MM.1S (cell line): ENCODE results near the gene DCAF11.
A peak's percentile ranks its signal among the peaks of the same experiment; 100 is the strongest.

ENCODE experiments used
- DNase-seq: peaks from one replicate; pipeline ENCODE4 v3.0.0-alpha.2; 2015
- H2AFZ ChIP-seq: fragments of 300-600 bp; sonication (generic); 2 replicates; pipeline ENCODE4 v1.6.0; 2016; ENCODE audit warnings: antibody characterized with exemption, low read length
- H3F3A ChIP-seq: fragments of 300-600 bp; sonication (generic); 2 replicates; pipeline ENCODE4 v1.6.1; 2016; ENCODE audit warnings: mild to moderate bottlenecking, antibody characterized with exemption, low read length, moderate library complexity, mixed read lengths; ENCODE audit not compliant: insufficient read depth
- H3K27ac ChIP-seq: fragments of 300-600 bp; sonication (generic); 2 replicates; pipeline ENCODE4 v1.5.1; 2016; ENCODE audit warnings: mild to moderate bottlenecking, low read length
- H3K27me3 ChIP-seq: fragments of 300-600 bp; sonication (generic); replicated peaks from 2 replicates; pipeline ENCODE4 v1.6.0; 2016; ENCODE audit warnings: low read length; ENCODE audit not compliant: insufficient read depth
- H3K36me3 ChIP-seq: fragments of 300-600 bp; sonication (generic); replicated peaks from 2 replicates; pipeline ENCODE4 v1.6.1; 2016; ENCODE audit warnings: mild to moderate bottlenecking, low read length, mixed read lengths; ENCODE audit not compliant: insufficient read depth
- H3K4me1 ChIP-seq: fragments of 300-600 bp; sonication (generic); 2 replicates; pipeline ENCODE4 v1.6.1; 2016; ENCODE audit warnings: low read length, mixed read lengths
- H3K4me2 ChIP-seq: fragments of 300-600 bp; sonication (generic); 2 replicates; pipeline ENCODE4 v1.6.0; 2016; ENCODE audit warnings: low read depth, low read length
- H3K4me3 ChIP-seq: fragments of 300-600 bp; sonication (generic); 2 replicates; pipeline ENCODE4 v1.5.1; 2016; ENCODE audit warnings: low read length, mixed read lengths
- H3K79me2 ChIP-seq: fragments of 300-600 bp; sonication (generic); 2 replicates; pipeline ENCODE4 v1.6.1; 2016; ENCODE audit warnings: mixed run types, low read length, mixed read lengths
- H3K9ac ChIP-seq: fragments of 300-600 bp; sonication (generic); 2 replicates; pipeline ENCODE4 v1.6.1; 2016; ENCODE audit warnings: low read length, mixed read lengths
- H3K9me2 ChIP-seq: fragments of 300-600 bp; sonication (generic); replicated peaks from 2 replicates; pipeline ENCODE4 v1.6.1; 2016; ENCODE audit warnings: mild to moderate bottlenecking, low read length, mixed read lengths; ENCODE audit not compliant: insufficient read depth
- H3K9me3 ChIP-seq: fragments of 300-600 bp; sonication (generic); replicated peaks from 2 replicates; pipeline ENCODE4 v1.6.1; 2016; ENCODE audit warnings: mild to moderate bottlenecking, low read length, mixed read lengths; ENCODE audit not compliant: insufficient read depth
- H4K20me1 ChIP-seq: fragments of 300-600 bp; sonication (generic); 2 replicates; pipeline ENCODE4 v1.6.1; 2016; ENCODE audit warnings: mild to moderate bottlenecking, low read length, moderate library complexity, mixed read lengths; ENCODE audit not compliant: insufficient read depth
- EZH2 ChIP-seq: fragments of 300-600 bp; sonication (generic); optimal IDR thresholded peaks from 2 replicates; pipeline ENCODE3; 2017; ENCODE audit warnings: low read depth, mild to moderate bottlenecking, antibody characterized with exemption, low read length, mixed read lengths
- EZH2phosphoT487 ChIP-seq: fragments of 300-600 bp; sonication (generic); IDR thresholded peaks from 2 replicates; pipeline ENCODE4 v1.6.1; 2018; ENCODE audit warnings: antibody characterized with exemption, low read length
- TF ChIP-seq, protein P1 (sequence below): fragments of 300-600 bp; sonication (generic); IDR thresholded peaks from 2 replicates; pipeline ENCODE4 v1.5.1; 2016; ENCODE audit warnings: antibody characterized with exemption, low read length, mixed read lengths

The DCAF11 gene

DNA sequence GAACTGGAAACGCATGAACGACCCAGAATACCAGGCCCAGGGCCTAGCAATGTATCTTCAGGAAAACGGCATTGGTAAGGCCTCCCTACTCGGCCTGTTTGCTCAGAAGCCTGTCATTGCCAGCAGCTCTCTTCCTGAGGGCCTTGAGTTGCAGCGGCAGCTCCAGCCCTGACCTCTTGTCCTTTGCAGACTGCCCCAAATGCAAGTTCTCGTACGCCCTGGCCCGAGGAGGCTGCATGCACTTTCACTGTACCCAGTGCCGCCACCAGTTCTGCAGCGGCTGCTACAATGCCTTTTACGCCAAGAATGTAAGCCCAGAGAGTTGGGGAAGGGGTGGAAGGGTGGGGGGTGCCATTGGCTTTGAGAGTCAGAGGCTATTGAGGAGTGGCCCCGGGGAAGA is 42.8 kb downstream of the DCAF11 start:
- Histone ChIP-seq H3K9me2 (no peaks in the 10 kb centered on the region), H2AFZ (no peak overlapping the region), H3K4me1 (no peaks in the 10 kb centered on the region), H3K27ac (no peak overlapping the region), H3K4me2 (no peak overlapping the region), H3K9me3 (no peaks in the 10 kb centered on the region), H4K20me1 (no peaks in the 10 kb centered on the region), H3K4me3 (no peak overlapping the region), H3K27me3 (no peaks in the 10 kb centered on the region), H3F3A (no peaks in the 10 kb centered on the region), H3K36me3 (no peaks in the 10 kb centered on the region), H3K9ac (no peak overlapping the region), H3K79me2 (peaks cover 12% of the 10 kb centered on the region)
- DNase-seq = no peak
- TF ChIP-seq EZH2 (no peak), EZH2phosphoT487 (no peak)
- TF ChIP-seq, protein P1, sequence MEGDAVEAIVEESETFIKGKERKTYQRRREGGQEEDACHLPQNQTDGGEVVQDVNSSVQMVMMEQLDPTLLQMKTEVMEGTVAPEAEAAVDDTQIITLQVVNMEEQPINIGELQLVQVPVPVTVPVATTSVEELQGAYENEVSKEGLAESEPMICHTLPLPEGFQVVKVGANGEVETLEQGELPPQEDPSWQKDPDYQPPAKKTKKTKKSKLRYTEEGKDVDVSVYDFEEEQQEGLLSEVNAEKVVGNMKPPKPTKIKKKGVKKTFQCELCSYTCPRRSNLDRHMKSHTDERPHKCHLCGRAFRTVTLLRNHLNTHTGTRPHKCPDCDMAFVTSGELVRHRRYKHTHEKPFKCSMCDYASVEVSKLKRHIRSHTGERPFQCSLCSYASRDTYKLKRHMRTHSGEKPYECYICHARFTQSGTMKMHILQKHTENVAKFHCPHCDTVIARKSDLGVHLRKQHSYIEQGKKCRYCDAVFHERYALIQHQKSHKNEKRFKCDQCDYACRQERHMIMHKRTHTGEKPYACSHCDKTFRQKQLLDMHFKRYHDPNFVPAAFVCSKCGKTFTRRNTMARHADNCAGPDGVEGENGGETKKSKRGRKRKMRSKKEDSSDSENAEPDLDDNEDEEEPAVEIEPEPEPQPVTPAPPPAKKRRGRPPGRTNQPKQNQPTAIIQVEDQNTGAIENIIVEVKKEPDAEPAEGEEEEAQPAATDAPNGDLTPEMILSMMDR = no peak

GRCh38 chr14:24159777-24160498 is 45.4 kb downstream of the DCAF11 start:
- no peak overlapping the region for H2AFZ ChIP-seq
- H3K9ac ChIP-seq = no peak overlapping the region
- H3K4me3 ChIP-seq = no peak overlapping the region
- TF ChIP-seq EZH2 = no peak
- TF ChIP-seq, protein P1 = no peak
- no peak for TF ChIP-seq EZH2phosphoT487
- H3K27me3 ChIP-seq = no peaks in the 10 kb centered on the region
- H3K27ac ChIP-seq = no peak overlapping the region; the same call in 1 of the 2 replicates
- H3K79me2 ChIP-seq = peaks cover 12% of the 10 kb centered on the region
- no peaks in the 10 kb centered on the region for H3F3A ChIP-seq
- H3K36me3 ChIP-seq = no peaks in the 10 kb centered on the region
- DNase-seq = no peak
- no peaks in the 10 kb centered on the region for H3K9me2 ChIP-seq
- H4K20me1 ChIP-seq = no peaks in the 10 kb centered on the region
- H3K4me2 ChIP-seq = no peak overlapping the region
- H3K9me3 ChIP-seq = no peaks in the 10 kb centered on the region
- no peaks in the 10 kb centered on the region for H3K4me1 ChIP-seq

DNA sequence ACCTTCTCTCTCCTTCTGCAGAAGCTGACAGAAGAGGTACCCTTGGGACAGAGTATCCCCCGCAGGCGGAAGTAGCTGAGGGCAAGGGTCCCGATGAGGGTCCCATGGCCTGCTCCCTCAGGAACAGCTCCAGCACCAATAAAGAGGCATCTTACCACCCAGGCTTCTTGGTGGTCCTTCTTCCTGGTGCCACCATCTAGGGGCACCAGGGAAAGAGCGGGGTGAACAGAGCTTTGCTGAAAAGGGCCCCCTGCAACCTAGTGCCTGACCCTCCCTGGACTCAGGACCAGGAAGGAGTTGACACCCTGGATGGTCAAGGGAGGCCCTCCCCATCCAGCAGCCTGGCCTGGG is 45.9 kb downstream of the DCAF11 start:
- H3K27ac ChIP-seq = peak overlapping the region; percentile 23; the same call in 1 of the 2 replicates

More for the DNA sequence above, 45.9 kb downstream of the DCAF11 start:
- no peak for DNase-seq
- no peaks in the 10 kb centered on the region for H4K20me1 ChIP-seq
- no peaks in the 10 kb centered on the region for H3F3A ChIP-seq
- H3K4me2 ChIP-seq = no peak overlapping the region
- no peaks in the 10 kb centered on the region for H3K36me3 ChIP-seq
- H3K27me3 ChIP-seq = no peaks in the 10 kb centered on the region
- no peaks in the 10 kb centered on the region for H3K9me2 ChIP-seq
- H2AFZ ChIP-seq = no peak overlapping the region
- H3K79me2 ChIP-seq = peaks cover 12% of the 10 kb centered on the region
- H3K4me3 ChIP-seq = no peak overlapping the region
- H3K4me1 ChIP-seq = no peaks in the 10 kb centered on the region
- H3K9ac ChIP-seq = no peak overlapping the region
- H3K9me3 ChIP-seq = no peaks in the 10 kb centered on the region
- TF ChIP-seq, protein P1 = no peak
- TF ChIP-seq EZH2 (no peak), EZH2phosphoT487 (no peak)
